HepG2 (cell line): ENCODE results near the gene NFX1. TPM values are rescaled to one million over a fixed set of nuclear protein-coding genes. Genes with fewer than 3 reads are reported as not detected.

Experiments used
- CEBPG ChIP-seq: IDR thresholded peaks from 2 replicates; pipeline ENCODE4 v1.6.1; 2016
- CENPX ChIP-seq: sonication (generic); formaldehyde crosslinking; IDR thresholded peaks from 2 replicates; pipeline ENCODE4 v1.9.0; 2021; ENCODE audit warnings: mild to moderate bottlenecking, missing genetic modification reagents, moderate library complexity
- E2F1 ChIP-seq: sonication (generic); formaldehyde crosslinking; IDR thresholded peaks from 2 replicates; pipeline ENCODE4 v1.5.0; 2020; ENCODE audit warnings: missing genetic modification reagents
- ESRRA ChIP-seq: sonication (generic); formaldehyde crosslinking; IDR thresholded peaks from 2 replicates; pipeline ENCODE4 v1.5.1; 2020; ENCODE audit warnings: mild to moderate bottlenecking, low read depth, missing genetic modification reagents
- GTF3A ChIP-seq: sonication (generic); formaldehyde crosslinking; conservative IDR thresholded peaks from 2 replicates; pipeline ENCODE4 v1.4.0; 2020; ENCODE audit warnings: mild to moderate bottlenecking, missing genetic modification reagents
- HDAC6 ChIP-seq: fragments of 200-600 bp; sonication (generic); IDR thresholded peaks from 2 replicates; pipeline ENCODE4 v1.7.0; 2017; ENCODE audit warnings: mild to moderate bottlenecking, antibody characterized with exemption, low read length, low read depth
- HNRNPL ChIP-seq: fragments of 200-400 bp; formaldehyde crosslinking; IDR thresholded peaks from 2 replicates; pipeline ENCODE4 v1.6.1; 2017; ENCODE audit warnings: mild to moderate bottlenecking, low read depth, low read length
- KDM2A ChIP-seq: sonication (generic); formaldehyde crosslinking; IDR thresholded peaks from 2 replicates; pipeline ENCODE4 v1.4.0; 2020; ENCODE audit warnings: low read depth, missing genetic modification reagents, borderline replicate concordance
- NRL ChIP-seq: sonication (generic); formaldehyde crosslinking; IDR thresholded peaks from 2 replicates; pipeline ENCODE4 v1.5.0; 2020; ENCODE audit warnings: missing genetic modification reagents, mild to moderate bottlenecking, moderate library complexity, borderline replicate concordance
- SMYD3 ChIP-seq: sonication (generic); formaldehyde crosslinking; IDR thresholded peaks from 2 replicates; pipeline ENCODE4 v1.8.1; 2023; ENCODE audit warnings: mild to moderate bottlenecking, missing genetic modification reagents
- ZBTB7B ChIP-seq: sonication (generic); formaldehyde crosslinking; IDR thresholded peaks from 2 replicates; pipeline ENCODE4 v1.4.0; 2020; ENCODE audit warnings: missing genetic modification reagents
- ZHX2 ChIP-seq, 2 experiments: sonication (generic) in 1 of 2; formaldehyde crosslinking in 1 of 2; IDR thresholded peaks; 2 replicates each; pipeline versions ENCODE4 v1.6.1 to v1.9.0; 2014 to 2022; ENCODE audit warnings: antibody characterized with exemption in 1 of 2, borderline replicate concordance in 1 of 2, inconsistent platforms in 1 of 2, low read depth in 1 of 2, missing genetic modification reagents in 1 of 2
- ZNF616 ChIP-seq: sonication (generic); formaldehyde crosslinking; IDR thresholded peaks from 2 replicates; pipeline ENCODE4 v1.5.0; 2020; ENCODE audit warnings: low read depth, mild to moderate bottlenecking, missing genetic modification reagents
- polyA plus RNA-seq, 8 experiments: library from polyadenylated mRNA; depleted of rRNA in 3 of 8; stranded (reverse) in 7 of 8; unstranded in 1 of 8; fragments of >200 nt; fragmentation: Illumina TruSeq in 4 of 8; extraction: Trizol in 4 of 8; gene quantifications; 2 replicates each; pipeline versions ENCODE4 v1.2.1 to v1.2.3, GENCODE V29; 2011 to 2016; ENCODE audit warnings: low read depth in 4 of 8, missing spikeins in 1 of 8, mixed read lengths in 1 of 8; ENCODE audit not compliant: insufficient read depth in 1 of 8
- total RNA-seq, 5 experiments: library from RNA; depleted of rRNA; stranded (reverse); fragments of >200 nt; fragmentation: Illumina TruSeq; extraction: Trizol; gene quantifications; 2 replicates each; pipeline ENCODE4 v1.2.3, GENCODE V29; 2016; ENCODE audit warnings: low read depth in 1 of 5
- TF ChIP-seq, protein P1 (sequence below): sonication (generic); formaldehyde crosslinking; conservative IDR thresholded peaks from 2 replicates; pipeline ENCODE4 v1.4.0; 2020; ENCODE audit warnings: mild to moderate bottlenecking, missing genetic modification reagents, moderate library complexity
- TF ChIP-seq, protein P2 (sequence below): sonication (generic); formaldehyde crosslinking; conservative IDR thresholded peaks from 2 replicates; pipeline ENCODE4 v1.4.0; 2020; ENCODE audit warnings: missing genetic modification reagents

Gene NFX1
- total and polyA plus RNA-seq, 2 of the 13 experiments (the other 11 are each of a cell fraction or from before 2014, with no cell fraction given) = 23.9 to 27.5 TPM

- TF ChIP-seq, protein P1, sequence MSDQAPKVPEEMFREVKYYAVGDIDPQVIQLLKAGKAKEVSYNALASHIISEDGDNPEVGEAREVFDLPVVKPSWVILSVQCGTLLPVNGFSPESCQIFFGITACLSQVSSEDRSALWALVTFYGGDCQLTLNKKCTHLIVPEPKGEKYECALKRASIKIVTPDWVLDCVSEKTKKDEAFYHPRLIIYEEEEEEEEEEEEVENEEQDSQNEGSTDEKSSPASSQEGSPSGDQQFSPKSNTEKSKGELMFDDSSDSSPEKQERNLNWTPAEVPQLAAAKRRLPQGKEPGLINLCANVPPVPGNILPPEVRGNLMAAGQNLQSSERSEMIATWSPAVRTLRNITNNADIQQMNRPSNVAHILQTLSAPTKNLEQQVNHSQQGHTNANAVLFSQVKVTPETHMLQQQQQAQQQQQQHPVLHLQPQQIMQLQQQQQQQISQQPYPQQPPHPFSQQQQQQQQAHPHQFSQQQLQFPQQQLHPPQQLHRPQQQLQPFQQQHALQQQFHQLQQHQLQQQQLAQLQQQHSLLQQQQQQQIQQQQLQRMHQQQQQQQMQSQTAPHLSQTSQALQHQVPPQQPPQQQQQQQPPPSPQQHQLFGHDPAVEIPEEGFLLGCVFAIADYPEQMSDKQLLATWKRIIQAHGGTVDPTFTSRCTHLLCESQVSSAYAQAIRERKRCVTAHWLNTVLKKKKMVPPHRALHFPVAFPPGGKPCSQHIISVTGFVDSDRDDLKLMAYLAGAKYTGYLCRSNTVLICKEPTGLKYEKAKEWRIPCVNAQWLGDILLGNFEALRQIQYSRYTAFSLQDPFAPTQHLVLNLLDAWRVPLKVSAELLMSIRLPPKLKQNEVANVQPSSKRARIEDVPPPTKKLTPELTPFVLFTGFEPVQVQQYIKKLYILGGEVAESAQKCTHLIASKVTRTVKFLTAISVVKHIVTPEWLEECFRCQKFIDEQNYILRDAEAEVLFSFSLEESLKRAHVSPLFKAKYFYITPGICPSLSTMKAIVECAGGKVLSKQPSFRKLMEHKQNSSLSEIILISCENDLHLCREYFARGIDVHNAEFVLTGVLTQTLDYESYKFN (CRISPR knock-in tag) = no peak
- TF ChIP-seq CENPX (CRISPR knock-in tag) (no peak), ESRRA (CRISPR knock-in tag) (no peak), HNRNPL (no peak), SMYD3 (no peak), ZNF616 (CRISPR knock-in tag) (no peak), GTF3A (CRISPR knock-in tag) (no peak), ZHX2 (IDR thresholded peaks at IDR 0.05; ENCODE audit: low read depth) (no peak), ZHX2 (CRISPR knock-in tag; IDR thresholded peaks at IDR 0.05; ENCODE audit: borderline replicate concordance) (no peak), KDM2A (CRISPR knock-in tag) (no peak; the same call in 1 of the 2 replicates), E2F1 (CRISPR knock-in tag) (no peak), HDAC6 (no peak), ZBTB7B (CRISPR knock-in tag) (0 out of 2 replicates have a peak, but pooled peaks have one; percentile 7), NRL (CRISPR knock-in tag) (no peak), CEBPG (CRISPR knock-in tag) (no peak)
- TF ChIP-seq, protein P2, sequence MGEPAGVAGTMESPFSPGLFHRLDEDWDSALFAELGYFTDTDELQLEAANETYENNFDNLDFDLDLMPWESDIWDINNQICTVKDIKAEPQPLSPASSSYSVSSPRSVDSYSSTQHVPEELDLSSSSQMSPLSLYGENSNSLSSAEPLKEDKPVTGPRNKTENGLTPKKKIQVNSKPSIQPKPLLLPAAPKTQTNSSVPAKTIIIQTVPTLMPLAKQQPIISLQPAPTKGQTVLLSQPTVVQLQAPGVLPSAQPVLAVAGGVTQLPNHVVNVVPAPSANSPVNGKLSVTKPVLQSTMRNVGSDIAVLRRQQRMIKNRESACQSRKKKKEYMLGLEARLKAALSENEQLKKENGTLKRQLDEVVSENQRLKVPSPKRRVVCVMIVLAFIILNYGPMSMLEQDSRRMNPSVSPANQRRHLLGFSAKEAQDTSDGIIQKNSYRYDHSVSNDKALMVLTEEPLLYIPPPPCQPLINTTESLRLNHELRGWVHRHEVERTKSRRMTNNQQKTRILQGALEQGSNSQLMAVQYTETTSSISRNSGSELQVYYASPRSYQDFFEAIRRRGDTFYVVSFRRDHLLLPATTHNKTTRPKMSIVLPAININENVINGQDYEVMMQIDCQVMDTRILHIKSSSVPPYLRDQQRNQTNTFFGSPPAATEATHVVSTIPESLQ (CRISPR knock-in tag) = 0 out of 2 replicates have a peak, but pooled peaks have one; percentile 29
Measured at GRCh38 chr9:33263131-33264002, 26.9 kb upstream of the NFX1 start (continued).
